C4-2B (cell line): ENCODE measurements around the gene PRDX6.
"Not testable (repeated sequence)": the region's sequence is repeated elsewhere in the genome, so short reads cannot be mapped to it uniquely, and the experiment has no call there.

Source experiments
- H3K27ac ChIP-seq: fragments of 450-650 bp; 2 replicates; pipeline ENCODE4 v1.5.1; 2017
- CTCF ChIP-seq: fragments of 450-650 bp; conservative IDR thresholded peaks from 2 replicates; pipeline ENCODE4 v1.5.1; 2017; ENCODE audit warnings: mild to moderate bottlenecking
- ZFX ChIP-seq: fragments of 450-650 bp; IDR thresholded peaks from 2 replicates; pipeline ENCODE4 v1.6.1; 2017

Gene PRDX6

GRCh38 chr1:173509797-173510196 lies 32.7 kb downstream of the PRDX6 start:
- TF ChIP-seq CTCF (no peak), ZFX (no peak)

GRCh38 chr1:173514503-173514902 lies 37.4 kb downstream of the PRDX6 start:
- not testable (repeated sequence) for H3K27ac ChIP-seq

More at GRCh38 chr1:173509797-173510196, 32.7 kb downstream of the PRDX6 start:
- no peak overlapping the region for H3K27ac ChIP-seq

GRCh38 chr1:173520799-173521198 lies 43.7 kb downstream of the PRDX6 start:
- TF ChIP-seq CTCF, result no peak
- TF ChIP-seq ZFX, result no peak
- no peak overlapping the region for H3K27ac ChIP-seq

GRCh38 chr1:173523329-173523728 lies 46.2 kb downstream of the PRDX6 start:
- TF ChIP-seq CTCF (no peak), ZFX (no peak)
- H3K27ac ChIP-seq, result no peak overlapping the region

GRCh38 chr1:173525926-173526325 lies 48.8 kb downstream of the PRDX6 start:
- TF ChIP-seq CTCF, result no peak
- TF ChIP-seq ZFX, result no peak
- H3K27ac ChIP-seq, result no peak overlapping the region

- TF ChIP-seq CTCF (no peak), ZFX (no peak)
Observed at GRCh38 chr1:173527151-173527826, 50.2 kb downstream of the PRDX6 start.

GRCh38 chr1:173529106-173529505 lies 52.0 kb downstream of the PRDX6 start:
- TF ChIP-seq ZFX, result no peak
- no peak for TF ChIP-seq CTCF

More at GRCh38 chr1:173527151-173527826, 50.2 kb downstream of the PRDX6 start:
- no peak overlapping the region for H3K27ac ChIP-seq

More at GRCh38 chr1:173529106-173529505, 52.0 kb downstream of the PRDX6 start:
- H3K27ac ChIP-seq, result no peak overlapping the region
